ENCODE measurements around the gene SUN1.

DNA sequence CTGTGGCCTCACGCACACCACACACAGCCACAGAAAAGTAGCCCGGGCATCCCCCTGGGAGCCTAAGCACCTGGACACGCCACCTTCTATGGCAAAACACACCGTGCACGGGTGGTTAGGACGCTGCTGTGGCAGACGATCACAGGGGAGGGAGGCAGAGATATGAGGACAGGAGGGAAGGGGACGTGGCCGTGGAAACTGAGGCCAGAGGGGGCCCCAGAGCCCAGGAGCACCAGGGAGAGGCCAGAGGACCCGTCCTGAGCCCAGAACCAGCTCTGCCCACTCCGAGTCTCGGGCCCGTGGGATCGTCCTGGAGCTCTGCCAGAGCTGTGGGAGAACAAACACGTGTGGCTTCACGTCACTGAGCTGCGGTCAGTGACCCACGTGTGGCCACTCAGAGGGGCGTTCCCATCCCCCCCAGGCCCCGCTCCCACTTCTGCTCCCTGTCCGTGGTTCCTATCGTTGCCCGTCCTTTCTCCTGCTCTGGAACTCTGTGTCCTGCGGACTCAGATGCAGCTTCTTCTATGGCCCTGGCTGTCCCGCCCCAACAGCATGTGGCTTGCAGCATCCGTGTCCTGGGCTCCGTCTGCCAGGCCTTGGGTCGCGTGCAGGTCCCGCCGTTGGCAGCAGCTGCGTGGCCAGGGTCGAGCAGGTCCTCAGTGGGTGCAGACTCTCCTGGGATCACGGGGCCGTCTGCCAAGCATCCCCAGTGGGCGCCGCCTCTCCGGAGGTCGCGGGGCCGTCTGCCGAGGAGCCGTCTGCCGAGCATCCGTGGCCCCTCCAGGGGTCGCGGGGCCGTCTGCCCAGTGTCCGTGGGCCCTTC lies 75.1 kb downstream of the SUN1 start:
- TF ChIP-seq HDAC6 (IDR thresholded peaks at IDR 0.05; ENCODE audit: low read depth, low read length): no peak
- TF ChIP-seq TAF1 (IDR thresholded peaks at IDR 0.05; ENCODE audit: low read depth, low read length): no peak
- no peak for TF ChIP-seq CHD2 (IDR thresholded peaks at IDR 0.05; ENCODE audit: low read length)
- TF ChIP-seq POLR2A (IDR thresholded peaks at IDR 0.05; ENCODE audit: control extremely low read depth in 1 of 2, low read depth in 2 of 2, low read length in 2 of 2): no peak
- no peak for TF ChIP-seq HDAC2 (IDR thresholded peaks at IDR 0.05; ENCODE audit: borderline replicate concordance in 1 of 2, low read depth in 2 of 2, low read length in 2 of 2)
